Measurements from ENCODE around the gene KLF13. TPM values are rescaled to one million over a fixed set of nuclear protein-coding genes. Genes with fewer than 3 reads are reported as not detected.

KLF13 gene
- total and polyA plus RNA-seq, 2 experiments from 2014 or later = 23.5 to 28.6 TPM

DNA sequence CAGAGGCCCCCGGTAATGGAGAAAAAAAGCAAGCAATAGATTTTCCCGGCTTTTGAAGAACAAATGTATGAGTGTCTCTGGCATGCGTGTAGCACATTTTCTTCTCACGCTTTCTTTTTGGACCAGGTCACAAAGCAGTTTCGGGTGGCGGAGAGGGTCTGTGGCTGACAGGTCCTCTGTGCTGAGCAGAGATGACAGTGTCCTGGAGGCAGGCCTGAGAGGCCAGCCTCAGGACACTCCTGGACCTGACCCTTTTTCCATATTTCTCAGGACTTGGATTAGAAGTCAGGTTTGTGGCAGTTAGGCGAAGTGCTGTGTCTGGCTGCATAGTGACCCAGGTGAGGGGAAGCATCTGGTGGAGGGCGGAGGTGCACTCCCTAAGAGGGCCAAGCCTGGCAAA is 52.9 kb downstream of the KLF13 start:
- Histone ChIP-seq H4K20me1 (replicated peaks; ENCODE audit: insufficient read depth) (peaks cover 4% of the 10 kb centered on the region; the same call in 1 of the 2 replicates), H3K9me2 (ENCODE audit: insufficient read depth) (no peaks in the 10 kb centered on the region), H3K4me3 (no peak overlapping the region), H3F3A (replicated peaks; ENCODE audit: low read depth) (no peaks in the 10 kb centered on the region), H3K27ac (ENCODE audit: low read depth) (no peak overlapping the region), H3K4me1 (ENCODE audit: insufficient read depth) (peaks cover 16% of the 10 kb centered on the region), H3K27me3 (ENCODE audit: insufficient read depth) (no peaks in the 10 kb centered on the region), H3K4me2 (no peak overlapping the region), H3K79me2 (replicated peaks; ENCODE audit: insufficient read depth) (no peaks in the 10 kb centered on the region; the same call in 1 of the 2 replicates), H3K36me3 (ENCODE audit: insufficient read depth) (no peaks in the 10 kb centered on the region), H2AFZ (no peak overlapping the region)
- peaks cover 14% of the 10 kb centered on the region for H3K36me3 Mint-ChIP-seq (ENCODE audit: low read depth)
- ATAC-seq (no peak), DNase-seq (ENCODE audit: low spot score) (no peak)
- H3K9me3 Mint-ChIP-seq = 0 out of 3 replicates have a peak, but pooled peaks cover 5% of the 10 kb centered on the region
- H3K27ac Mint-ChIP-seq = no peak overlapping the region
- peaks cover 26% of the 10 kb centered on the region for H3K4me1 Mint-ChIP-seq
- H3K4me3 Mint-ChIP-seq = no peak overlapping the region
- no peak for TF ChIP-seq EZH2phosphoT487 (IDR thresholded peaks at IDR 0.05; ENCODE audit: unreplicated experiment)
- TF ChIP-seq CREB1 (CRISPR knock-in tag; IDR thresholded peaks at IDR 0.05; ENCODE audit: low read depth) = no peak
- no peak for TF ChIP-seq NANOG (IDR thresholded peaks at IDR 0.05; ENCODE audit: borderline replicate concordance)
- TF ChIP-seq EZH2 (IDR thresholded peaks at IDR 0.05; ENCODE audit: low read depth, unreplicated experiment) = no peak
- TF ChIP-seq, protein P1, sequence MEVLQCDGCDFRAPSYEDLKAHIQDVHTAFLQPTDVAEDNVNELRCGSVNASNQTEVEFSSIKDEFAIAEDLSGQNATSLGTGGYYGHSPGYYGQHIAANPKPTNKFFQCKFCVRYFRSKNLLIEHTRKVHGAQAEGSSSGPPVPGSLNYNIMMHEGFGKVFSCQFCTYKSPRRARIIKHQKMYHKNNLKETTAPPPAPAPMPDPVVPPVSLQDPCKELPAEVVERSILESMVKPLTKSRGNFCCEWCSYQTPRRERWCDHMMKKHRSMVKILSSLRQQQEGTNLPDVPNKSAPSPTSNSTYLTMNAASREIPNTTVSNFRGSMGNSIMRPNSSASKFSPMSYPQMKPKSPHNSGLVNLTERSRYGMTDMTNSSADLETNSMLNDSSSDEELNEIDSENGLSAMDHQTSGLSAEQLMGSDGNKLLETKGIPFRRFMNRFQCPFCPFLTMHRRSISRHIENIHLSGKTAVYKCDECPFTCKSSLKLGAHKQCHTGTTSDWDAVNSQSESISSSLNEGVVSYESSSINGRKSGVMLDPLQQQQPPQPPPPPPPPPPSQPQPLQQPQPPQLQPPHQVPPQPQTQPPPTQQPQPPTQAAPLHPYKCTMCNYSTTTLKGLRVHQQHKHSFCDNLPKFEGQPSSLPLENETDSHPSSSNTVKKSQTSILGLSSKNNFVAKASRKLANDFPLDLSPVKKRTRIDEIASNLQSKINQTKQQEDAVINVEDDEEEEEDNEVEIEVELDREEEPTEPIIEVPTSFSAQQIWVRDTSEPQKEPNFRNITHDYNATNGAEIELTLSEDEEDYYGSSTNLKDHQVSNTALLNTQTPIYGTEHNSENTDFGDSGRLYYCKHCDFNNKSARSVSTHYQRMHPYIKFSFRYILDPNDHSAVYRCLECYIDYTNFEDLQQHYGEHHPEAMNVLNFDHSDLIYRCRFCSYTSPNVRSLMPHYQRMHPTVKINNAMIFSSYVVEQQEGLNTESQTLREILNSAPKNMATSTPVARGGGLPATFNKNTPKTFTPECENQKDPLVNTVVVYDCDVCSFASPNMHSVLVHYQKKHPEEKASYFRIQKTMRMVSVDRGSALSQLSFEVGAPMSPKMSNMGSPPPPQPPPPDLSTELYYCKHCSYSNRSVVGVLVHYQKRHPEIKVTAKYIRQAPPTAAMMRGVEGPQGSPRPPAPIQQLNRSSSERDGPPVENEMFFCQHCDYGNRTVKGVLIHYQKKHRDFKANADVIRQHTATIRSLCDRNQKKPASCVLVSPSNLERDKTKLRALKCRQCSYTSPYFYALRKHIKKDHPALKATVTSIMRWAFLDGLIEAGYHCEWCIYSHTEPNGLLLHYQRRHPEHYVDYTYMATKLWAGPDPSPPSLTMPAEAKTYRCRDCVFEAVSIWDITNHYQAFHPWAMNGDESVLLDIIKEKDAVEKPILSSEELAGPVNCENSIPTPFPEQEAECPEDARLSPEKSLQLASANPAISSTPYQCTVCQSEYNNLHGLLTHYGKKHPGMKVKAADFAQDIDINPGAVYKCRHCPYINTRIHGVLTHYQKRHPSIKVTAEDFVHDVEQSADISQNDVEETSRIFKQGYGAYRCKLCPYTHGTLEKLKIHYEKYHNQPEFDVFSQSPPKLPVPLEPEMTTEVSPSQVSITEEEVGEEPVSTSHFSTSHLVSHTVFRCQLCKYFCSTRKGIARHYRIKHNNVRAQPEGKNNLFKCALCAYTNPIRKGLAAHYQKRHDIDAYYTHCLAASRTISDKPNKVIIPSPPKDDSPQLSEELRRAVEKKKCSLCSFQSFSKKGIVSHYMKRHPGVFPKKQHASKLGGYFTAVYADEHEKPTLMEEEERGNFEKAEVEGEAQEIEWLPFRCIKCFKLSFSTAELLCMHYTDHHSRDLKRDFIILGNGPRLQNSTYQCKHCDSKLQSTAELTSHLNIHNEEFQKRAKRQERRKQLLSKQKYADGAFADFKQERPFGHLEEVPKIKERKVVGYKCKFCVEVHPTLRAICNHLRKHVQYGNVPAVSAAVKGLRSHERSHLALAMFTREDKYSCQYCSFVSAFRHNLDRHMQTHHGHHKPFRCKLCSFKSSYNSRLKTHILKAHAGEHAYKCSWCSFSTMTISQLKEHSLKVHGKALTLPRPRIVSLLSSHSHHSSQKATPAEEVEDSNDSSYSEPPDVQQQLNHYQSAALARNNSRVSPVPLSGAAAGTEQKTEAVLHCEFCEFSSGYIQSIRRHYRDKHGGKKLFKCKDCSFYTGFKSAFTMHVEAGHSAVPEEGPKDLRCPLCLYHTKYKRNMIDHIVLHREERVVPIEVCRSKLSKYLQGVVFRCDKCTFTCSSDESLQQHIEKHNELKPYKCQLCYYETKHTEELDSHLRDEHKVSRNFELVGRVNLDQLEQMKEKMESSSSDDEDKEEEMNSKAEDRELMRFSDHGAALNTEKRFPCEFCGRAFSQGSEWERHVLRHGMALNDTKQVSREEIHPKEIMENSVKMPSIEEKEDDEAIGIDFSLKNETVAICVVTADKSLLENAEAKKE (CRISPR knock-in tag; IDR thresholded peaks at IDR 0.05) = no peak
- no peak for TF ChIP-seq ETS1 (IDR thresholded peaks at IDR 0.05)
- TF ChIP-seq STAT1 (IDR thresholded peaks at IDR 0.05; ENCODE audit: unreplicated experiment) = no peak
- no peak for TF ChIP-seq JUNB (IDR thresholded peaks at IDR 0.05; ENCODE audit: unreplicated experiment)
- TF ChIP-seq POLR2AphosphoS5 (IDR thresholded peaks at IDR 0.05; ENCODE audit: low read depth) = no peak
- no peak for TF ChIP-seq ZNF331 (CRISPR knock-in tag; IDR thresholded peaks at IDR 0.05; ENCODE audit: low read depth)
- no peak for TF ChIP-seq ZNF114 (CRISPR knock-in tag; IDR thresholded peaks at IDR 0.05)
- TF ChIP-seq, protein P2, sequence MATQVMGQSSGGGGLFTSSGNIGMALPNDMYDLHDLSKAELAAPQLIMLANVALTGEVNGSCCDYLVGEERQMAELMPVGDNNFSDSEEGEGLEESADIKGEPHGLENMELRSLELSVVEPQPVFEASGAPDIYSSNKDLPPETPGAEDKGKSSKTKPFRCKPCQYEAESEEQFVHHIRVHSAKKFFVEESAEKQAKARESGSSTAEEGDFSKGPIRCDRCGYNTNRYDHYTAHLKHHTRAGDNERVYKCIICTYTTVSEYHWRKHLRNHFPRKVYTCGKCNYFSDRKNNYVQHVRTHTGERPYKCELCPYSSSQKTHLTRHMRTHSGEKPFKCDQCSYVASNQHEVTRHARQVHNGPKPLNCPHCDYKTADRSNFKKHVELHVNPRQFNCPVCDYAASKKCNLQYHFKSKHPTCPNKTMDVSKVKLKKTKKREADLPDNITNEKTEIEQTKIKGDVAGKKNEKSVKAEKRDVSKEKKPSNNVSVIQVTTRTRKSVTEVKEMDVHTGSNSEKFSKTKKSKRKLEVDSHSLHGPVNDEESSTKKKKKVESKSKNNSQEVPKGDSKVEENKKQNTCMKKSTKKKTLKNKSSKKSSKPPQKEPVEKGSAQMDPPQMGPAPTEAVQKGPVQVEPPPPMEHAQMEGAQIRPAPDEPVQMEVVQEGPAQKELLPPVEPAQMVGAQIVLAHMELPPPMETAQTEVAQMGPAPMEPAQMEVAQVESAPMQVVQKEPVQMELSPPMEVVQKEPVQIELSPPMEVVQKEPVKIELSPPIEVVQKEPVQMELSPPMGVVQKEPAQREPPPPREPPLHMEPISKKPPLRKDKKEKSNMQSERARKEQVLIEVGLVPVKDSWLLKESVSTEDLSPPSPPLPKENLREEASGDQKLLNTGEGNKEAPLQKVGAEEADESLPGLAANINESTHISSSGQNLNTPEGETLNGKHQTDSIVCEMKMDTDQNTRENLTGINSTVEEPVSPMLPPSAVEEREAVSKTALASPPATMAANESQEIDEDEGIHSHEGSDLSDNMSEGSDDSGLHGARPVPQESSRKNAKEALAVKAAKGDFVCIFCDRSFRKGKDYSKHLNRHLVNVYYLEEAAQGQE (IDR thresholded peaks at IDR 0.05; ENCODE audit: unreplicated experiment) = no peak
- no peak for TF ChIP-seq CTCF (conservative IDR thresholded peaks at IDR 0.05; ENCODE audit: low read depth in 2 of 2)
- peaks cover 16% of the 10 kb centered on the region for H3K27me3 Mint-ChIP-seq (ENCODE audit: insufficient read depth, low read depth, poor library complexity)
